Tibial nerve (tissue), 4 donors: ENCODE data around the gene SAMD10. TPM values are rescaled to one million over a fixed set of nuclear protein-coding genes. Genes with fewer than 3 reads are reported as not detected.

Experiments
- DNase-seq, 2 donors: peaks; one replicate each; pipeline ENCODE4 v3.0.0-alpha.2; 2019; ENCODE audit warnings: low spot score in 2 of 2
- H3K27ac ChIP-seq, 4 donors: fragments of 200-600 bp; sonication (generic) in 3 of 4; one replicate each; pipeline ENCODE4 v1.5.1; 2017 to 2019; ENCODE audit warnings: mild to moderate bottlenecking in 1 of 4
- H3K27me3 ChIP-seq, 2 donors: fragments of 200-600 bp; sonication (generic) in 1 of 2; one replicate each; pipeline versions ENCODE4 v1.5.1 to v1.6.0; 2017 to 2019
- H3K36me3 ChIP-seq, 3 donors: fragments of 200-600 bp; sonication (generic); one replicate each; pipeline ENCODE4 v1.5.1; 2018 to 2019
- H3K4me1 ChIP-seq, 4 donors: fragments of 200-600 bp; sonication (generic) in 3 of 4; one replicate each; pipeline ENCODE4 v1.5.1; 2017 to 2019
- H3K4me3 ChIP-seq, 4 donors: fragments of 200-600 bp; sonication (generic) in 3 of 4; one replicate each; pipeline ENCODE4 v1.5.1; 2017 to 2019; ENCODE audit warnings: mild to moderate bottlenecking in 1 of 4, moderate library complexity in 1 of 4
- H3K9me3 ChIP-seq, 4 donors: fragments of 200-600 bp; sonication (generic) in 3 of 4; one replicate each; pipeline ENCODE4 v1.5.1; 2017 to 2019
- EP300 ChIP-seq, 2 donors: sonication (generic); formaldehyde crosslinking; IDR thresholded peaks; one replicate each; pipeline ENCODE4 v1.6.1; 2017; ENCODE audit warnings: antibody characterized with exemption in 2 of 2, mild to moderate bottlenecking in 1 of 2
- POLR2A ChIP-seq, 2 donors: fragments of 450-650 bp; IDR thresholded peaks; one replicate each; pipeline ENCODE4 v1.6.1; 2017; ENCODE audit warnings: antibody characterized with exemption in 2 of 2, mild to moderate bottlenecking in 2 of 2, moderate library complexity in 2 of 2
- WGBS, 2 donors: methylation state at CpG; one replicate each; pipeline ENCODE4 v1.1.5; 2018; 5-methylcytosine and 5-hydroxymethylcytosine counted together
- total RNA-seq, 4 donors: library from RNA; depleted of rRNA; stranded (reverse); fragments of >200 nt; gene quantifications; one replicate each; pipeline ENCODE4 v1.1.0, GENCODE V29; 2016
- TF ChIP-seq, protein P1 (sequence below), 5 experiments: fragments of 200-600 bp in 3 of 5; fragments of 450-650 bp in 2 of 5; sonication (generic) in 3 of 5; IDR thresholded peaks; one replicate each; pipeline ENCODE4 v1.5.1; 2016 to 2019; ENCODE audit warnings: antibody characterized with exemption in 5 of 5, mild to moderate bottlenecking in 3 of 5, moderate library complexity in 2 of 5

Gene SAMD10
- total RNA-seq, 4 donors from 2014 or later: 1.3 to 5.1 (median 2.8) TPM

DNA sequence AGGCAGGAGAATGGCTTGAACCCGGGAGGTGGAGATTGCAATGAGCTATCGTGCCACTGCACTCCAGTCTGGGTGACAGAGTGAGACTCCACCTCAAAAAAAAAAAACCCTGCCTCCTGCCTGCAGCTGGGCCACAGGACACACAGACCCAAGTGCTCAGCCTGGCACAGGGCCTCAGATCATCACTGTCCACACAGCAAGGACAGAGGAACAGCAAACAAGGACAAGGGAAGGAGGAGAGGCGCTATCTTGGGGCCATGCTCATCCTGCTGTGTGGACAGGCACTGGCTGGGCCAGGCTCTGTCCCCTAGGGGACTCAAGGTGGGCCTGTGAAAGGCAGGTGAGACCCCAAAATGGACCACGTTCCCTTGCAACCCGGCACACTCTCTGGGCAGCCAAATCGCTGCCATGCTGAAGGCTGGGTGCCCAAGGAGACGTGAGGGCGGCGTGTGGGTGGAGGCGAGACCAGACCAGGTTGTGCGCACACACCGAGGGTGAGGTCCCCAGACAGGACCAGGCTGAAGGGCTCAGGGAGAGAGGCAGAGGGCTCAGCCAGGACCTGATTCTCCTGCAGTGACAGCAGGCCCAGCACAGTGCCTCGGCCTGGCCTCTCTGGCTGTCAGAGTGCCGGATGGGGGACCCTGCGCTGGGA lies 32.3 kb downstream of the SAMD10 start:
- H3K36me3 ChIP-seq: peaks cover 0 to 45% (median 10%) of the 10 kb centered on the region in 3 donors

DNA sequence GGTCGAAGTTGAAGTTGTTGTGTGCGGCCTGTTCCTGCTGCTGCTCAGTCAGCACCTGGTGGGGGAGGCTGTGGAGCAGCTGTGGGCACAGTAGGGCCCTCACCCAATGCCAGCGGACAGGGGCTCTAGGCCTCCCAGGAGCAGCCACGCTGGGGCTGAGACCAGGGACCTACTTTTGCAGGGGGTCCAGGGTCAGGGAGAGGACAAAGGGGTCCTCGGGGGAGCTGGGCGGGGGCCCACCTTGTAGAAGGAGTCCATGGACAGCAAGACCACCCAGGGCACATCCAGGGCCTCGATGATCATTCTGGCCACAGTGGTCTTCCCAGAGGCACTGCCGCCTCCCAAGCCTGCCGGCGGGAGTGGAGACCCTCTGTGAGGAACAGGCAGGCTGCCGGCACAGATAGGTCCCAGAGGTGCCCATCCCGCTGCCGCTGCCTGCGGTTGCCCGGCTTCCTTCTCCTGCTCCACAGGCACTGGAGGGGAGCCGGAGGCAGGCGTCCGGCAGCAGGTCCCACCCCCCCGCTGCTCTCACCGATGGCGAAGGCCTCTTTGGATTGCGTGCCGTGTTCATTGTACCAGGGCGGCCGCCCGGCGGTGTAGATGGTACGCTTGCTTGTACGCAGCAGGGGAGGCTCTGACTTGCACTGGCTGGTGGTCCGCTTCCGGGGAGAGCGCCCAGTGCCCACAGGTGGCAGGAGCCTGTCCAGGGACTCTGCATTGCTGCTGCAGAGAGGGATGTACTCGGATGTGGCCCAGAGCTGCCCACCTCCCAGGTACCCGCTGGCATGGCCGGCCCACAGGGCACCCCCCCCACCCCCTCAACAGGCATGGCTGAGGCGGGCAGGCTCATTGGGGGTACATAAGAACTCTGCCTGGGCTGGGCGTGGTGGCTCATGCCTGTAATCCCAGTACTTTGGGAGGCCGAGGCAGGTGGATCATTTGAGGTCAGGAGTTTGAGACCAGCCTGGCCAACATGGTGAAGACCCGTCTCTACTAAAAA lies 33.2 kb downstream of the SAMD10 start:
- DNase-seq: no peak
- TF ChIP-seq, protein P1, sequence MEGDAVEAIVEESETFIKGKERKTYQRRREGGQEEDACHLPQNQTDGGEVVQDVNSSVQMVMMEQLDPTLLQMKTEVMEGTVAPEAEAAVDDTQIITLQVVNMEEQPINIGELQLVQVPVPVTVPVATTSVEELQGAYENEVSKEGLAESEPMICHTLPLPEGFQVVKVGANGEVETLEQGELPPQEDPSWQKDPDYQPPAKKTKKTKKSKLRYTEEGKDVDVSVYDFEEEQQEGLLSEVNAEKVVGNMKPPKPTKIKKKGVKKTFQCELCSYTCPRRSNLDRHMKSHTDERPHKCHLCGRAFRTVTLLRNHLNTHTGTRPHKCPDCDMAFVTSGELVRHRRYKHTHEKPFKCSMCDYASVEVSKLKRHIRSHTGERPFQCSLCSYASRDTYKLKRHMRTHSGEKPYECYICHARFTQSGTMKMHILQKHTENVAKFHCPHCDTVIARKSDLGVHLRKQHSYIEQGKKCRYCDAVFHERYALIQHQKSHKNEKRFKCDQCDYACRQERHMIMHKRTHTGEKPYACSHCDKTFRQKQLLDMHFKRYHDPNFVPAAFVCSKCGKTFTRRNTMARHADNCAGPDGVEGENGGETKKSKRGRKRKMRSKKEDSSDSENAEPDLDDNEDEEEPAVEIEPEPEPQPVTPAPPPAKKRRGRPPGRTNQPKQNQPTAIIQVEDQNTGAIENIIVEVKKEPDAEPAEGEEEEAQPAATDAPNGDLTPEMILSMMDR (IDR thresholded peaks at IDR 0.05): no peak
- TF ChIP-seq POLR2A (IDR thresholded peaks at IDR 0.05) (no peak), EP300 (IDR thresholded peaks at IDR 0.05) (no peak)
- Histone ChIP-seq H3K4me3 (no peak overlapping the region), H3K27ac (no peak overlapping the region), H3K9me3 (no peaks in the 10 kb centered on the region), H3K27me3 (no peaks in the 10 kb centered on the region), H3K4me1 (peaks cover 0 to 67% (median 47%) of the 10 kb centered on the region in 4 donors), H3K36me3 (peaks cover 0 to 47% (median 10%) of the 10 kb centered on the region in 3 donors)
- 88 to 89% methylated on average over 26 to 27 of the region's 39 CpGs for WGBS, 2 donors

More for the DNA sequence above, 32.3 kb downstream of the SAMD10 start:
- Histone ChIP-seq H3K4me3 (no peak overlapping the region), H3K4me1 (peaks cover 0 to 71% (median 53%) of the 10 kb centered on the region in 4 donors), H3K27ac (peak overlapping the region in 2 of 4 donors; percentile 81 to 90), H3K9me3 (no peaks in the 10 kb centered on the region), H3K27me3 (no peaks in the 10 kb centered on the region)
- TF ChIP-seq, protein P1 (IDR thresholded peaks at IDR 0.05): no peak
- no peak for TF ChIP-seq POLR2A (IDR thresholded peaks at IDR 0.05)
- TF ChIP-seq EP300 (IDR thresholded peaks at IDR 0.05): no peak
- 83 to 89% methylated on average over 10 to 14 of the region's 15 CpGs for WGBS, 2 donors
- DNase-seq: no peak

DNA sequence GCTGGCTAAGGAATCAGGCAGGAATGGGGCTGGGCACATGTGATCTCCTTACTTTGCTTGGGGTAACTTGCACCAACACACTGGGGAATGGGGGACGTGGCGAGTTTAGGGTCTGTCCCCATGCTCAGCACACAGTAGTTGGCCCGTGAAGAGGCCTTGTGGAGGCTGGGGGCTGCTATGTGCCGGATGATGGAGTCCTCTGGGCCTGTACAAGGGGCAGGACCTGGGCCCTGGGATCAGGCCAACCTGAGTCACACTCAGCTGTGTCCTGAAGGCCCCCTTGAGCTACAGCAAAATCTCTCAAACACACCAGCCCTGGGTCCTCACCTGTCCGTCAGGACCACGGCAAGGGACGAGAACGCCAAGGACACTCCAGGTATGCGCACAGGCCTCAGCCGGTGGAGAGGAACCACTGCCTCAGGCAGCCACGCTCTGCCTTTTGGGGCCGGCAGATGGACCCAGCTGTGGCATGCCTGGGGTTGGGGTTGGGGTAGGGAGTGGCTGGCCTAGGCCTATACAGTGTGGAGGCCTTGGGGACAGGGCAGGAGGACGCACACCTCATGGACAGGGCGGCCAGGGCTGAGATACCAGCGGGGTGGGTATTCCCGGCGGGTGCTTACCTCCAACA lies 34.3 kb downstream of the SAMD10 start:
- DNase-seq: no peak
- Histone ChIP-seq H3K27ac (no peak overlapping the region), H3K9me3 (no peaks in the 10 kb centered on the region)

DNA sequence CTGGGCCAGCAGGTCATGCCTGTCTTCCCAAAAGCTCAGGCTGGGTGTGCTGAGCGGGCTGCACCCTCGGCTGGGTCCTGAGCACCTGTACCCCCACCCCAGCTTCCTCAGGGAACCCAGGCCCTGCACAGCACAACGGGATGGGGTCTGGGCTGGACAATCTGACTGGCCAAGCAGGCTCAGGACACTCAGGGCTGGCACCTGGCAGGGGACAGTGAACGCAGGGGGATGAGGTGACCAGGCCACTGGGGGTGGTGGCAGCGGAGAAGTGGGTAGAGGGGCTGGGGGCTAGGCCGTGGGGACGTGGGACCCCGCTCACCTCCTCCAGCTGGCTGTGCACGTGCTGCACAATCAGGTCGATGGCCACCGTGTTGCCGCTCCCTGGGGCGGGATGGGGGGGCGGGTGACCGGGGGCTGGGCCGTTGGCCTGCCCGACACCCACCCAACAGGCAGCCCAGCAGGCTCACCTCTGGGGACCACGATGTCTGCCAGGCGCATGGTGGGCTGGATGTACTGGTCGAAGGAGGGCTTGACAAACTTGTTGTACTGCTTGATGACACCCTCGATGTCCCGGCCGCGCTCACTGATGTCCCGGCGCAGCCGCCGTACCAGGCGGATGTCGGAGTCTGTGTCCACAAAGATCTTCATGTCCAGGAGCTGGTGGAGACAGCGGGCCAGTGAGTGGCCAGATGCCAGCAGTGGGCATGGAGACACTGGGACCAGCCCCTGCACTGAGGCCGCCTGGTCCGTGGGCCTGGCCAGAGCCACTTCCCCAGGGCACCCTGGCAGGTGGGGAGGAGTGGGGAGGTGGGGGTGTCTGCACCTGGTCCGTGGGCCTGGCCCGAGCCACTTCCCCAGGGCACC lies 35.1 kb downstream of the SAMD10 start:
- no peak overlapping the region for H3K27ac ChIP-seq
- peaks cover 0 to 66% (median 18%) of the 10 kb centered on the region in 3 donors for H3K36me3 ChIP-seq
- TF ChIP-seq, protein P1 (IDR thresholded peaks at IDR 0.05): no peak
- TF ChIP-seq POLR2A (IDR thresholded peaks at IDR 0.05): no peak
- no peak for TF ChIP-seq EP300 (IDR thresholded peaks at IDR 0.05)
- whole genome bisulfite sequencing, 2 donors: 89 to 94% methylated on average over 32 to 34 of the region's 35 CpGs
- no peaks in the 10 kb centered on the region for H3K27me3 ChIP-seq
- no peak for DNase-seq
- no peak overlapping the region for H3K4me3 ChIP-seq
- no peaks in the 10 kb centered on the region for H3K9me3 ChIP-seq
- peaks cover 0 to 51% (median 28%) of the 10 kb centered on the region in 4 donors for H3K4me1 ChIP-seq

More for the DNA sequence above, 34.3 kb downstream of the SAMD10 start:
- 88 to 90% methylated on average over 15 to 17 of the region's 17 CpGs for WGBS, 2 donors
- peaks cover 0 to 58% (median 17%) of the 10 kb centered on the region in 3 donors for H3K36me3 ChIP-seq
- no peaks in the 10 kb centered on the region for H3K27me3 ChIP-seq
- no peak overlapping the region for H3K4me3 ChIP-seq
- peaks cover 0 to 60% (median 36%) of the 10 kb centered on the region in 4 donors for H3K4me1 ChIP-seq
- TF ChIP-seq EP300 (IDR thresholded peaks at IDR 0.05): no peak

DNA sequence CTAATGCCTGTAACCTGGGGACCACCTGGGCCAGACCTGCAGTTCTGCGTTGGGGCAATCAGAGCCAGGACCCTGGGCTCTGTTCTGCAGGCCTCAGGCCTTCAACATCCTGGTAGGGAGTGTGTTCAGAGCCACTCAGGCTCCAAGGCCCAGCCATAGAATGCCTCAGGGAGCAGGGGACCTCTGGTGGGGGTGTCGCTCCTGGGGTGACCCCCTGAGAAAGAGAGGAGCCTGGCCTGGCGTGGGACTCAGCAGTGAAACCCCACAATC lies 35.7 kb downstream of the SAMD10 start:
- Histone ChIP-seq H3K27ac (peak overlapping the region in 1 of 4 donors; percentile 58), H3K36me3 (peaks cover 0 to 72% (median 18%) of the 10 kb centered on the region in 3 donors), H3K9me3 (no peaks in the 10 kb centered on the region), H3K4me1 (peaks cover 0 to 45% (median 22%) of the 10 kb centered on the region in 4 donors), H3K27me3 (no peaks in the 10 kb centered on the region), H3K4me3 (no peak overlapping the region)
- TF ChIP-seq POLR2A (IDR thresholded peaks at IDR 0.05) (no peak), EP300 (IDR thresholded peaks at IDR 0.05) (no peak)
- TF ChIP-seq, protein P1 (IDR thresholded peaks at IDR 0.05): no peak
- DNase-seq: no peak
- 89 to 100% methylated on average over 3 of the region's 3 CpGs for WGBS, 2 donors
